HG02588 (cell line): ENCODE measurements around the gene CCBE1.
"Not testable (repeated sequence)": the region's sequence is repeated elsewhere in the genome, so short reads cannot be mapped to it uniquely, and the experiment has no call there.

Source experiments
- ATAC-seq: cut with Tn5 transposase; IDR thresholded peaks from one replicate; pipeline ENCODE4 v1.9.1; 2021; ENCODE audit warnings: mild to moderate bottlenecking, moderate library complexity; ENCODE audit not compliant: unreplicated experiment

Gene CCBE1

DNA sequence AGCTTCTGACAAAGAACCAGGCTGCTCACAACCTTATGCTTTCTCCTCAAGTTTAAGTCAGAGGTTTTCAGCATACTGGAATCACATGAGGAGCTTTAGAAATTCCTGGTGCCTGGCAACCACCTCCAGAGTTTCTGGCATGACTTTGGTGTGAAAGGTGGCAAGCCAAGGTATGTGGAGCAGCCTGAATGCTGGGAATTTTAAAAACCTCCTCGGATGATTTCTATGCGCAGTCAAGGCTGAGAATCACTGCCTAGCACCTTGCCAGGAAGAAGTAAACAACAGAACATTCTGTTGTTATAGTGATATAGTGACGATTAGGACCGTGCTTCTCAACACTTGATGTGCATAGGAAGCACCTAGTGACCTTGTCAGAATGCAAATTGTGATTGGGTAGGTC, 11.7 kb downstream of the CCBE1 start:
- ATAC-seq = no peak

DNA sequence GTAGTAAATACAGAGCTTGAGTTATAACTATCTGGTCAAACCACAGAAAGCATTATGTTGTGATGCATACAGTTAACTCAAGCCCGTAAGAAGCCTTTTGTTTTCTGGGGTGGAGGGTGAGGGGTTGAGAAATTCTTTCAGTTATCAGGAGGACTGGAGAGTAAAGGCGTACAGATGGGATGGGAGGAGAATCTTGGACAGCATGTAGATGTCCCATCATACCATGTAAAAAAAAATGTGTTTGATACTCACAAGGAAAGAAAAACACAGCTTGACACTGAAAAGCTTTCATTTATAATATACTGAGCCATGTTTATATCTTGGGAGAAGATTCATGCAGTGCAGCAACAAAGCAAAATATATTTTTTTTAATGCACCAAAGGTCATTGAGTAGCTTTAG, 12.4 kb downstream of the CCBE1 start:
- no peak for ATAC-seq

DNA sequence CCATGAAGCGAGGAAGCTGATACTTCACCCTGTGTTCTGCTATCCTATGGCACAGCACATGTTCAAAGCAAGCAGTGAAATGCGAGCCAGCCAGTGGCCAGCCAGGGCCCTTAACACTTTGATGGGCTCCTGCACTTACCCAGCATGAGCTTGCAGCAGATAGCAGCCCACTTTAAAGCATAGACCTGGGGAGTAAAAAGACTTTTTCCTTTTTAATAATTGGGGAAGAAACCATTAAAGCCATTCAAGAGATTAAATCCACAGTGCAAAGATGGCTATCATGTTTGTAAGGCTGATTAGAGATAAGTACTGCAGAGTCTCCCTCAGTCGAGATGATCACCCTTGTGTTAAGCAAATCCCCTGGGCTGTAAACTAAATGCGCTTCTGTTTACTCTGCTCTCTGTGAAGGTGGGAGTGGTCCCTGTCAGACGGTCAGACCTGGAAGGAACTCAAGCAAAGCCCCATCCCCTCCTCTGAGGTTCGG, 15.7 kb downstream of the CCBE1 start:
- no peak for ATAC-seq

DNA sequence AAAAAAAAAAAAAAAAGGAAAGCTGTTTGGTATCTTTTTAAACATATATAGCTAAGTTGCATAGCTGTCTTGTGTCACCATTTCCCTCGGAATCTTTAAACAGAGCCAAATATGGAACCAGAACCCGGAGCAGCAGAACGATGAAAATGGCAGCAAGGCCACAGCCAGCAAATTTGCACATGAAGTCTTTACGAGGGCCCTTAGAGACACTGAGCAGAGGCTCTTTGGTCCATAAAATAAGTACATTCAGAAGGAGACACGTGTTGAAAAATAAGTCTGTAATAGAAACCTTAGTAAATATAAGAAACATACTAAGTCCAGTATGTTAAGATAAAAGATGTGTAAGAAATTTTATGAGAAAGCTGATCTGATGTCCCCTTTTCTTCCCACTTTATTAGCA, 16.2 kb downstream of the CCBE1 start:
- no peak for ATAC-seq

DNA sequence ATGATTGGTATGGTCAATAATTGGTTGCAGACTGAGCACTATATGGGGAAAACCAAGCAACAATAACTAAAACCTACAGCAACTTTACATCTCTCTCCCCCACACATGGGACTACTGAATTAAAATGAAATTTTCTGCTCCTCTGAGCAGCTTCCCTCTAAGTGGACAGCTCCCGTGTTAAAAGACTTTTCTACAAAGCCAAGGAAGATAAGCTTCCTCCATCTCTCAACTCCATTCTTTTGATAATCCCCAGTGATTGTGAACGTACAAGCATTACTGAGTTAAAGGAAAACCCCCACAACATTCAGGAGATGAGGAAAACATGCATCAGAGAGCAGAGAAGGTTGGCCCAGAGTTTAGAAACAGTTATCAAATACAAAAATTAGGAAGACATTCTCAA, 21.9 kb downstream of the CCBE1 start:
- ATAC-seq = no peak

DNA sequence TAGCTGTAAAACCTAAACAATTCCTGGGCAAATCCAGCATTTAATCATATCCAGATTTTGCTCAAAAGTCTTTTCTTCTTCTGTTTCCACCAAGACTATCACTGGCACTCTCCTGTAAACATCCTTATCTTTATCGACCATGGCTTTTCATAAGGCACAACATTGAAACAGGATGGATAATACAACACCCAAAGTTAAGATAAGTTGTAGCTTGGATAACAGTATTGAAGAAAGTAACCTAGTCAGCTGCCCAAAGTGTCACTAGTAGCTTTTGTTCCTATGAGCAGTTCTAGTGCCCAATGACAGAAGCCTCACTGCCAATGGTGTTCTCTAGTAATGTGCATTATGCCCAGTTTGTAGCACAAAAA, 22.3 kb downstream of the CCBE1 start:
- ATAC-seq = no peak

DNA sequence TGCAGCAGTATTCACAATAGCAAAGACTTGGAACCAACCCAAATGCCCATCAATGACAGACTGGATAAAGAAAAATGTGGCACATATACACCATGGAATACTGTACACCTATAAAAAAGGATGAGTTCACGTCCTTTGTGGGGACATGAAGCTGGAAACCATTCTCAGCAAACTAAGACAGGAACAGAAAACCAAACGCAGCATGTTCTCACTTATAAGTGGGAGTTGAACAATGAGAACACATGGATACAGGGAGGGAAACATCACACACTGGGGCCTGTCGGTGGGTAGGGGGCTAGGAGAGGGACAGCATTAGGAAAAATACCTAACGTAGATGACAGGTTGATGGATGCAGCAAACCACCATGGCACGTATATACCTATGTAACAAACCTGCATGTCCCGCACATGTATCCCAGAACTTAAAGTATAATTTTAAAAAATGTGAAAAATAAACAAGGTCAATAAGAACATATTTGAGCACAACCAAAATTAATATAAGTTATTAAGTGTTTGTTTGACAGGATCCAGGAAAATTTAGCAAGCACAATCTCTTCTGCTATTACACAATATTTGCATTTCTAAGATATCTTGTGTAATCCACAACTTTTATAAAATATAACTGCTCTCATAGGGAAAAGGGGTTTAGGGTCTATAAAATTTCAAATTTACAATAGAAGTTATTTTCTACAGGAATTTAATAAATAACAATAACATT, 22.9 kb downstream of the CCBE1 start:
- no peak for ATAC-seq

DNA sequence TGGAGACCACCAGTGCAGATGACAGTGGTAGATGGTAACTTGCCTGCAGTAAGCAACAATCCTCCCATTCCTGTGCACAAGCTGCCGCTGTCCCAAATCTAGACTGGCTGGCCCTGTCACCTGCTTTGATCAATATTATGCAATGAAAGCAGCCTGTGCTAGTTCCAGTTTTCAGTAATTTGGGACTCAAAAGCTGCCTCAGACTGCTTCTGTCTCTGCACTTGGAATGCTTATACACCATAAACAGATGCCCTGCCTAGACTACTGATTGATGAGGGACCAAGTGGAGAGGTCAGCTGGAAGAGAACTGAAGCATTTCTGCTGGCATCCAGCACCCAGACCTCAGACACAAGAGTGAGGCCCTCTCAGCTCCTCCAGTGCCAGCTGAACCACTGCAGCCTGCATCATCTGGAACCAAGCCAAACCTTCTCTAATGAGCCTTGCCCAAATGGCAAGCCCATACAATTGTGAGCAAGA, 24.9 kb downstream of the CCBE1 start:
- no peak for ATAC-seq

DNA sequence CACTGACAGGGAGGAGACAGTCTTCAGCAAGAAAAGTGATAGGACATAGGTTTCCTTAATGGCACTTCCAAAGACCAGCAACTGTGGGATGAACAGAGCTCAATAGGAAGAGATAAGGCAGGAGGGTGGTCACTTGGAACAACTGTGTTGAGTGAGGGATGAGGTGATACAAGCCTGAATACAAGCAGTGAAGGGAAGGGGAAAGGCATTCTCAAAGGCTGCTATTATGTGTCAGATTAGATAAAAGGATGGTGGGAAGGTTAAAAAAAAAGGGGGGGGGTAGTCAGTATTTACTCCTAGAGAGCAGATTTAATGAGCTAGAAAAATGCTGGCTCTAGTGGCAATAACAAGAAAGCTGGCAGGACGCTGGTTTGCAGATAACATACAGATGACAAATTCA, 25.7 kb downstream of the CCBE1 start:
- no peak for ATAC-seq

DNA sequence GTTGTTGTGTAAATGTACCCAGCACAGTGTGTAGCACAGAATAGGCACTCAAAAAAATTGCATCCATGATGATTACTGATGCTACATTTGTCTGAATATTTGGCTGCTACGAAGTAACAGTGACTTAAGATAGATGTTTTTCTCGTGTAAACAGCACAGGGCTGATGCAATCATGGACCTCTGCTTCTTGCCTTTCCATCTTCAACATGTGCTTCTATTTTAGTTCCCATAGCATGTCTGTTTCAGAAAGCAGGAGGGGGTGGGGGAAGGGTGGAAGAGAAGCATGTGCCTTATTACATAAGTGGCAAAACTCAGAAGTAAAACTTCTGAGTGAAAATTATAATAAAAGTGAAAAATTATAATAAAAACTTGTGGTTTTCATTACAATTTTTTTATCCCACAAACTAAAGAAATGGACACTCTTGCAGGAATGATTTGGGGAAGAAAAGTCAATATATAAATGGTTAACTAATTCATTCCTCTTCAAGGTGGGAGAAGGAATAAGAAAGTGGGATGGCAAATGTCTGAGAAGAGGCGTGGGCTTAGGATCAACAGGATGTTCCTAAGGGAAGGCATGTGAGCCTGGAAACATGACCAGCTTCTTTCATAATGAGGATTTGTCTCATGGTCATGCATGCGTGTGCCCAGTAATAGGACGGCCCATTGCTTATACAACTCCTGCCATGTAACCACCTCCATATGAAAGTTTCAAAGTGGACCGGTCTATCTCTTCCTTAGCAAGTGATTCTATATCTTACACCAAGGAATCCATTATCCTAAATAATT, 27.2 kb downstream of the CCBE1 start:
- ATAC-seq = no peak

DNA sequence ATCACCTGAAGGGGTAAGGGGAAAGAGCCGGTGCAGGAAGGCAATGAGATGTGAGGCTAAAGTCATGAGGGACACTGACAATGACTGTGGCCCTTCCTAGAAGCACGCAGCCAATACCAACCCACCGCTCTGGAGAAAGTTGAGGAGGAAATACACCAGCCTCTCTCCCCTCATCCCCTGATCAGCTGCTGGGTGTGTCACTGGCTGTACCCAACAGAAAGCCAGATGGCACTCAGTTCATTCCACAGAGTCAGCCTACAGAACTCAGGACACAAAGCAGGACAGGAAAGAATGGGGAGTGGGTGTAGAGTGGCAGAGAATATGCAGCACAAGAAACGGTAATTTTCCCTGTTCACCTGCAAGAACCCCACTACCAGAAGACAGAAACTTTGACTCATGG, 29.7 kb downstream of the CCBE1 start:
- no peak for ATAC-seq

DNA sequence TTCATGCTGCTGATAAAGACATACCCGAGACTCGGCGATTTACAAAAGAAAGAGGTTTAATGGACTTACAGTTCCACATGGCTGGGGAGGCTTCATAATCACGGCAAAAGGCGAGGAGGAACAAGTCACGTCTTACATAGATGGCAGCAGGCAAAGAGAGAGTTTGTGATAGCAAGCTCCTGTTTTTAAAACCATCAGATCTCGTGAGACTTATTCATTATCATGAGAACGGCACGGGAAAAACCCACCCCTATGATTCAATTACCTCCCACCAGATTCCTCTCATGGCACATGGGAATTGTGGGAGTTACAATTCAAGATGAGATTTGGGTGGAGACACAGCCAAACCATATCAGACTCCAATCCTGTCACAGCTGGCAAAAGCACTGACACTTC, 31.2 kb downstream of the CCBE1 start:
- not testable (repeated sequence) for ATAC-seq

DNA sequence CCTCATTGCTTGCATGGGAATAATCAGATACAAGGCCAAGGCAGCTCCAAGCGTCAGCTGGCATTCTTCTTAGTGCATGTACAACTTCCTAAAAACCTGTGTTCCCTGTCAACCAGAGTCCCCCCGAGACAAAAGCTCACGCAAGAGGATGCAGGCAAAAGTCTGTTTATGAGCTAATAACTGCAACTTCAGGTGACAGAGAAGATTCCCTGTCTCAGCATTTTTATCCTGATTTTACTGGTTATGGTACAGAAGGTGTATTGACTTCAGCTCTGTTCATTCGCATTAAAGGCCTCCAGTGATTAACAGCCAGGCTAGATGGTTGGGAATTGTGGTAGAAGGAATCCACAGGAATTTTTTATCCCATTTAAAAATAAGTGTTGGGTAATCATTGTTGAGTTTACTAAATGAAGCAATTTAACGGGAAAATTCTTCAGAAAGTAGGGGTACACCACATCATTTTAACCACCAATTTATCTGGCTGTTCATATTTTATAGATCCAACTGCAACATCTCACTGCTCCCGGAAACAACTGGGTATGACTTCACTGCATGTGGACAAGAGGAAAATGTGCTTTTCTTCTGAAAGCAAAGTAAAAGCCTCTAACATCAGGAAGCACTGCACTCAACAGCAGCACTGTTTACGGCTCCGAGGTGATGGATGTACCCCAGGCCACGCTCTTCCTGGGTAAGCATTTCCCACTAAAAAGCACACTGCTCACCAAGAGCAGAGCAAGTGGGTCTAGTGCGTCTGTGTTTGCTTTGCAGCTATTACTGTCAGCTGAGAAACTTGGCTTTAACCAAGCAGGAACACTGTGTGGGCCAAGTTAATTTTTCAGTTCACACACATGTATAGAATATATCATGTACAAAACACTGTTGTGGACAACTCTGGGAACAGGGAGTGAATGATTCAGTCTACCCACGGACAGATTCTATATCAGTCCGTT, 31.9 kb downstream of the CCBE1 start:
- no peak for ATAC-seq

DNA sequence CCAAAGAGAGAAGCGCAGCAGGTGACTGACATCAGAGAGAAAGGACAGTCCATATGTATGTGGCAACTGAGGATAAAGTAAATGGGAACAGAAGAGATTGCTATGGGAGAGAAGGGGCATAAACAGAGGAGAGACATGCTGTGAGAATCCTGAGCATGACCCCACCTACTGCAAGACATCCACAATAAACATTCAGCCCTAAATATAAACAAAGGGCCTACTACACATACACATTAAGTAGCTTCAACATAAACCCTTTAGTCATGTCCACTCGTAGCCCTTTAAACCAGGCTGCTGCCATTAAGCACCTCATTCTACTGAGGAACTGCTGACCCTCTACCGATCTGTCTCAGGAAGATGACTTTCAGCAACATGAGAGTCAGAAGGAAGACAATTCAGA, 32.9 kb downstream of the CCBE1 start:
- ATAC-seq = no peak

DNA sequence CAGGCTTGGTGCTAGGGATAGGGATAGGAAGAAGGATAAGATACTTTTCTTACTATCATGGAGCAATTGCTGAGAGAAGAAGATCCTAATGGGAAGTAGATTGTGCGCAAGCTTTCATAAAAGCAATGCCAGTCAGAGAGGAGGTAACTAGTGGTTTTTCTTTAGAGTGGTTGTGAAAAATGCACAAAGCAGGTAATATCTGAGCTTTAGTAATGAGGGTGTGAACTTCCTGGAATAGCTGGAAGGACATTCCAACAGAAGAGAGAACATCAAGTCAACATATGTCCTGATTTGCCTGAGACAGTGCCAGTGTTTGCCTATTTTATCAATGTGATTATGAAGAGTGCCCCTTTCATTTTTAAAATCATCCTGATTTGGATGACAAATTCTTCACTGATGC, 34.1 kb downstream of the CCBE1 start:
- ATAC-seq = no peak

DNA sequence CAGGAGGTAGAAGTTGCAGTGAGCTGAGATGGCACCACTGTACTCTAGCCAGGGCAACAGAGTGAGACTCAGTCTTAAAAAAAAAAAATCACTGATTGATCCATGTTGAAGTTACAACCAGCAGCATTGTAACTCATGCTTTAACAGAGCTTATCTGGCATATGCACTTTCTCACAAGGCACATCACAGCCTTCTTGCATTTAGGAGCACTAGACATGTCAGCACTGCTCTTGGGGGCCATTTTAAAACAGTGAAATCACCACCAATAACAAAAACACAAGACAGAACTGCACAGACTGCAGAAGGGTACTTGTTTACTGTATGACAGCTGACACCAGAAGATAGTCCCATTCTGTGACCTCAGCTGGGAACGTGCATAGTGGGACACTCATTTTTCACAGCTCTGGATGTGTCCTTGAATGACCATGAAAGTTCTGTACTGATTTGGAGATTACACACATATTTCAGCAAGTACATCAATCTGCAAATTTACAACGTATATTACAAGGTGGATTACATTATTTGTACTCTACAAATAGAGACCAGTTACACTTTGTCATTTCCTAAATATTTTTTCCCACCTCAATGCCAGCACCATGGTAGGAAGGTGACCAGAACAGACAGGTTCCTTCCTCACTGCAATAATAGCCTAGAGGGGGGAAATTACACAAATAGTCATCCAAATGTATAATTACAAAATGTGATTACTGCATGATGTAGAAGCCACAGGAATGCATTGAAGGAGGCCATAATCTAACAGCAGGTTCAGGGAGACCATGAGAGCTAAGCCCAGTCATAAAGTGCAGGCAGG, 35.1 kb downstream of the CCBE1 start:
- no peak for ATAC-seq

DNA sequence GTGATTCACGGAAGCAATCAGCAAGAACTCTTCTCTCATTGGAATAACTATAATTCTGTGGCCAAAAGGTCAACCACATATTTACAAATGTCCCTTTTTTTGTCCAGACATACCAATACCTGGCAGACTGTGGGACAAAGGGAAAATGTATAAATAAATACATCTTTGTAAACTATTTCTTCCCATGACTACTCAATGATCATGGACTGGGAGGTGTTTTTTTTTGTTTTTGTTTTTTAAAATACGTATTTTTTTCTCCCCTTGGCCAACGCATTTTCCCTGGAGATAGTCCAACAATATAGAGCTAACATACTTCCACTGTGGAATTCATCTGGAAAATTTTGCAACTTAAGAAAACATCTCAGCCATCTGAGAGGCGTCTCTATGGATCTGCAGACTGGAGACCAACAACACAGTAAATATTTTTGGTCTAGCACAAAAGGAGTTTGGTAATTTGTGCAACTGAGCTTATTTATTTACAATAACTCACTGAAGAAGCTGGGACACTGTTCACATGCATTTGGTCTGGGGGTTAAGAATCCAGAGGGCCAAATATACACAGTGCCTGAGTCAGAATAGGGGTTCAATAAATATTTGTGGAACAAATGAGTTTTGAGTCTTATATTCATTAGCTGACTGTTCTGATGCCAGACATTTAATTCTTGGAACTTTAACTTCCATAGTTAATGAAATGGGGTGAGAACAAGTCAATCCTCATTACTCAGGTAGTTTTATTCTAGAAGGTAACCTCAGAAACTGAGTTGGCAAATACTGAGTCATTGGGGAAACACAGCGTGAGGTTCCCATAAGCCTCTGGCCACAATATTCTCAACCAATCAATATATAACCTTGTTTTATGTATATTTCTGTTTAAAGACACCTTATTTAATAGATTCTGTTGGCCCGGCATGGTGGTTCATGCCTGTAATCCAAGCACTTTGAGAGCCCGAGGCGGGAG, 36.2 kb downstream of the CCBE1 start:
- no peak for ATAC-seq

DNA sequence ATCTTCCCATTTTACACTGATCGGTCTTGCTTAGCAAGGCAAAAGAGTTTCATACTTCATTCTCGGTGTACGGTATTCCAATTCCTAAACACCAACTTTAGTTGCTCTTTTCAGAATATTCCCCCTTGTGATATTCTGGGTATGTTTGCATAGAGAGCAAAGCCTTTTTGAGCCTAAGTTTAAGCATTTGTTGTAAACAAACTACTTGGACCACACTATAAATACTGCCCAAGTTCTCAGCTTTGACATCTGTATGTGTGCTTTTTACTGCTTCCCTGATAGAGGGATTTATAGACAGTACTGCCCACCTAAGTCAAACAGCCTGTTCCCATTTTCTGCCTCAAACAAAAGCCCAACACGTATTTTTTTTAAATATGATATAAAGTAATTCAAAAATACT, 36.9 kb downstream of the CCBE1 start:
- no peak for ATAC-seq

DNA sequence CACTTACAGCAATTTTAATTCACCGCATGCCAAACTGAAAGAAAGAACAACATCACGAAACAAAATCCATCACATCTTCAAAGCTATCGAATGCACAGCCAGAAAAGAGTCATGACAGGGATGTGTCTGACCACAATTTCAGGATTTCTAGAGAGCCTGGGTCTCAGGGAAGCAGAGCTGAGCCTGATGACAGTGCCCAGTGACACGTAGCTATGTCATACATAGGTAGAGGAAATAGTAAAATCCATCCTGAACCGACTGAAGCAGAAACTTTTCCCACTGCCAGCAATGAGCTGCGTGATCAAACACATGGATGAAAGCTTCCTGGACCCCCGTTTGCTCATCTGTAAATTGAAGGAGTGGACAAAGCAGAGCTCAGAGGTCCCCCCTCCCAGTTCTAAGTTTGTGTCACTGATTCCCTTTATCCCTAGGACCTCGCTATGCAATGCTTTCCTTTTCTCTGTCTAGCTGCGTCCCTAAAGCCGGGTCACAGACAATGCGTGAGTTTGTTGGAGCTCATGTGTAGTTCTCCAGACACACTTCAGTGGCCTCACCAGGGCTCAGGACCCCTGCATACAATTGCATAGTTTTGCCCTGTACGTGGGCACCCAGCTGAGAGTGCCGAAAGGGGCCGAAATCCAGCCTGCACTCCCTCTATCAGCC, 37.6 kb downstream of the CCBE1 start:
- no peak for ATAC-seq
